Liver (tissue), 9 donors: Measurements from ENCODE around the gene SERPIND1. TPM values are rescaled to one million over a fixed set of nuclear protein-coding genes. Genes with fewer than 3 reads are reported as not detected.

Source experiments
- DNase-seq: peaks from one replicate; pipeline ENCODE4 v3.0.0-alpha.2; 2017; ENCODE audit warnings: low spot score
- H3K27ac ChIP-seq, 2 donors: one replicate each; pipeline ENCODE4 v1.7.0; 2013; ENCODE audit warnings: inconsistent platforms in 2 of 2, low read length in 2 of 2, control low read depth in 1 of 2, low read depth in 1 of 2, mild to moderate bottlenecking in 1 of 2
- H3K27me3 ChIP-seq, 4 donors: one replicate each; pipeline versions ENCODE4 v1.6.1 to v1.7.0; 2013; ENCODE audit warnings: low read length in 3 of 4, inconsistent platforms in 1 of 4, mild to moderate bottlenecking in 1 of 4, moderate library complexity in 1 of 4; ENCODE audit not compliant: control insufficient read depth in 4 of 4, insufficient read depth in 4 of 4
- H3K36me3 ChIP-seq, 4 donors: one replicate each; pipeline versions ENCODE4 v1.6.1 to v1.7.0; 2013; ENCODE audit warnings: low read length in 3 of 4, mild to moderate bottlenecking in 3 of 4, low read depth in 1 of 4, moderate library complexity in 1 of 4; ENCODE audit not compliant: control insufficient read depth in 4 of 4, insufficient read depth in 3 of 4
- H3K4me1 ChIP-seq, 4 donors: one replicate each; pipeline versions ENCODE4 v1.6.1 to v1.7.0; 2013; ENCODE audit warnings: low read length in 3 of 4, mild to moderate bottlenecking in 3 of 4, moderate library complexity in 1 of 4; ENCODE audit not compliant: control insufficient read depth in 4 of 4, insufficient read depth in 4 of 4
- H3K4me3 ChIP-seq, 3 donors: one replicate each; pipeline versions ENCODE4 v1.6.1 to v1.7.0; 2013; ENCODE audit warnings: low read length in 3 of 3, control low read depth in 1 of 3, low read depth in 1 of 3, mild to moderate bottlenecking in 1 of 3
- H3K9ac ChIP-seq, 2 donors: one replicate each; pipeline ENCODE4 v1.7.0; 2013; ENCODE audit warnings: low read length in 2 of 2, mild to moderate bottlenecking in 2 of 2, moderate library complexity in 2 of 2, control low read depth in 1 of 2, low read depth in 1 of 2
- H3K9me3 ChIP-seq, 4 donors: one replicate each; pipeline versions ENCODE4 v1.6.1 to v1.7.0; 2013; ENCODE audit warnings: low read length in 3 of 4; ENCODE audit not compliant: control insufficient read depth in 4 of 4
- EGR1 ChIP-seq, 2 donors: IDR thresholded peaks; 2 replicates each; pipeline ENCODE4 v1.6.1; 2016 to 2018; ENCODE audit warnings: antibody characterized with exemption in 2 of 2, low read depth in 2 of 2
- FOXA2 ChIP-seq: IDR thresholded peaks from 2 replicates; pipeline ENCODE4 v1.6.1; 2016; ENCODE audit warnings: antibody characterized with exemption
- GABPA ChIP-seq, 2 donors: IDR thresholded peaks in 1 of 2; conservative IDR thresholded peaks in 1 of 2; 2 replicates each; pipeline ENCODE4 v1.6.1; 2016; ENCODE audit warnings: antibody characterized with exemption in 2 of 2, mild to moderate bottlenecking in 1 of 2, moderate library complexity in 1 of 2
- HNF4A ChIP-seq, 2 donors: conservative IDR thresholded peaks; 2 replicates each; pipeline ENCODE4 v1.6.1; 2016; ENCODE audit warnings: antibody characterized with exemption in 2 of 2, mild to moderate bottlenecking in 2 of 2
- HNF4G ChIP-seq: IDR thresholded peaks from 2 replicates; pipeline ENCODE4 v1.6.1; 2016; ENCODE audit warnings: antibody characterized with exemption
- JUND ChIP-seq, 2 donors: IDR thresholded peaks; 2 replicates each; pipeline ENCODE4 v1.6.1; 2016; ENCODE audit warnings: antibody characterized with exemption in 2 of 2
- MAX ChIP-seq: IDR thresholded peaks from 2 replicates; pipeline ENCODE4 v1.6.1; 2016; ENCODE audit warnings: antibody characterized with exemption
- NR2F2 ChIP-seq: IDR thresholded peaks from 2 replicates; pipeline ENCODE4 v1.6.1; 2016; ENCODE audit warnings: antibody characterized with exemption
- RAD21 ChIP-seq, 2 donors: IDR thresholded peaks; 2 replicates each; pipeline ENCODE4 v1.6.1; 2016; ENCODE audit warnings: antibody characterized with exemption in 2 of 2, mild to moderate bottlenecking in 2 of 2
- REST ChIP-seq: IDR thresholded peaks from 2 replicates; pipeline ENCODE4 v1.6.1; 2016; ENCODE audit warnings: antibody characterized with exemption, mild to moderate bottlenecking
- RXRA ChIP-seq, 2 donors: IDR thresholded peaks; 2 replicates each; pipeline ENCODE4 v1.6.1; 2017 to 2018; ENCODE audit warnings: antibody characterized with exemption in 2 of 2, mild to moderate bottlenecking in 1 of 2
- SP1 ChIP-seq: IDR thresholded peaks from 2 replicates; pipeline ENCODE4 v1.6.1; 2018; ENCODE audit warnings: antibody characterized with exemption, mild to moderate bottlenecking
- TAF1 ChIP-seq: conservative IDR thresholded peaks from 2 replicates; pipeline ENCODE4 v1.6.1; 2016; ENCODE audit warnings: antibody characterized with exemption, mild to moderate bottlenecking
- YY1 ChIP-seq: IDR thresholded peaks from 2 replicates; pipeline ENCODE4 v1.6.1; 2016; ENCODE audit warnings: antibody characterized with exemption, mild to moderate bottlenecking
- ZBTB33 ChIP-seq: IDR thresholded peaks from 2 replicates; pipeline ENCODE4 v1.6.1; 2016; ENCODE audit warnings: antibody characterized with exemption
- WGBS: extraction: QIAGEN DNeasy Blood & Tissue Kit; methylation state at CpG from one replicate; pipeline ENCODE4 v1.1.7; 2013; 5-methylcytosine and 5-hydroxymethylcytosine counted together
- polyA plus RNA-seq, 2 donors: library from polyadenylated mRNA; stranded (reverse) in 1 of 2; unstranded in 1 of 2; fragments of 200-250 nt in 1 of 2; fragments of >200 nt in 1 of 2; fragmentation: Nextera tagmentation in 1 of 2; extraction: Ambion mirVana in 1 of 2; gene quantifications; one replicate each; pipeline versions ENCODE4 v1.2.1 to v1.2.3, GENCODE V29; 2013 to 2015
- total RNA-seq, 2 donors: library from RNA; depleted of rRNA; stranded (reverse); fragments of >200 nt; gene quantifications; one replicate each; pipeline ENCODE4 v1.2.3, GENCODE V29; 2014
- TF ChIP-seq, protein P1 (sequence below): IDR thresholded peaks from 2 replicates; pipeline ENCODE4 v1.6.1; 2016; ENCODE audit warnings: antibody characterized with exemption
- TF ChIP-seq, protein P2 (sequence below): fragments of 150-350 bp; IDR thresholded peaks from 2 replicates; pipeline ENCODE4 v1.5.1; 2017; ENCODE audit warnings: improper control_type of control experiment, low read depth, low read length; ENCODE audit not compliant: missing input control
- donor health status: healthy.
- donor health status: healthy.
- donor health status: healthy.
- donor health status: healthy.
- donor health status: healthy.

SERPIND1 gene
- total and polyA plus RNA-seq, 4 donors, result 117 to 176 (median 170) TPM

GRCh38 chr22:20799449-20799848, 25.5 kb downstream of the SERPIND1 start:
- Histone ChIP-seq H3K36me3 (peaks cover 9 to 80% (median 50%) of the 10 kb centered on the region in 4 donors), H3K4me1 (no peaks in the 10 kb centered on the region), H3K27me3 (no peaks in the 10 kb centered on the region), H3K27ac (no peak overlapping the region), H3K4me3 (no peak overlapping the region), H3K9me3 (no peaks in the 10 kb centered on the region), H3K9ac (no peak overlapping the region)
- 94% methylated on average over 8 of the region's 8 CpGs for whole genome bisulfite sequencing
- TF ChIP-seq HNF4A (conservative IDR thresholded peaks at IDR 0.05) (no peak), RAD21 (IDR thresholded peaks at IDR 0.05) (no peak), HNF4G (no peak), NR2F2 (no peak), YY1 (no peak), RXRA (IDR thresholded peaks at IDR 0.05) (no peak), MAX (no peak), GABPA (IDR thresholded peaks at IDR 0.05 in 1 of 2, conservative IDR thresholded peaks at IDR 0.05 in 1 of 2) (no peak), ZBTB33 (no peak), JUND (IDR thresholded peaks at IDR 0.05) (no peak), SP1 (no peak), TAF1 (no peak), EGR1 (IDR thresholded peaks at IDR 0.05; ENCODE audit: low read depth in 2 of 2) (no peak), FOXA2 (no peak), REST (no peak)
- TF ChIP-seq, protein P1, sequence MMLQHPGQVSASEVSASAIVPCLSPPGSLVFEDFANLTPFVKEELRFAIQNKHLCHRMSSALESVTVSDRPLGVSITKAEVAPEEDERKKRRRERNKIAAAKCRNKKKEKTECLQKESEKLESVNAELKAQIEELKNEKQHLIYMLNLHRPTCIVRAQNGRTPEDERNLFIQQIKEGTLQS, result no peak
- TF ChIP-seq, protein P2, sequence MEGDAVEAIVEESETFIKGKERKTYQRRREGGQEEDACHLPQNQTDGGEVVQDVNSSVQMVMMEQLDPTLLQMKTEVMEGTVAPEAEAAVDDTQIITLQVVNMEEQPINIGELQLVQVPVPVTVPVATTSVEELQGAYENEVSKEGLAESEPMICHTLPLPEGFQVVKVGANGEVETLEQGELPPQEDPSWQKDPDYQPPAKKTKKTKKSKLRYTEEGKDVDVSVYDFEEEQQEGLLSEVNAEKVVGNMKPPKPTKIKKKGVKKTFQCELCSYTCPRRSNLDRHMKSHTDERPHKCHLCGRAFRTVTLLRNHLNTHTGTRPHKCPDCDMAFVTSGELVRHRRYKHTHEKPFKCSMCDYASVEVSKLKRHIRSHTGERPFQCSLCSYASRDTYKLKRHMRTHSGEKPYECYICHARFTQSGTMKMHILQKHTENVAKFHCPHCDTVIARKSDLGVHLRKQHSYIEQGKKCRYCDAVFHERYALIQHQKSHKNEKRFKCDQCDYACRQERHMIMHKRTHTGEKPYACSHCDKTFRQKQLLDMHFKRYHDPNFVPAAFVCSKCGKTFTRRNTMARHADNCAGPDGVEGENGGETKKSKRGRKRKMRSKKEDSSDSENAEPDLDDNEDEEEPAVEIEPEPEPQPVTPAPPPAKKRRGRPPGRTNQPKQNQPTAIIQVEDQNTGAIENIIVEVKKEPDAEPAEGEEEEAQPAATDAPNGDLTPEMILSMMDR, result no peak
- DNase-seq, result no peak

GRCh38 chr22:20802452-20802851, 28.5 kb downstream of the SERPIND1 start:
- 86% methylated on average over 6 of the region's 6 CpGs for WGBS
- no peak overlapping the region for H3K4me3 ChIP-seq
- H3K27me3 ChIP-seq, result no peaks in the 10 kb centered on the region
- DNase-seq, result no peak
- H3K4me1 ChIP-seq, result no peaks in the 10 kb centered on the region
- no peaks in the 10 kb centered on the region for H3K9me3 ChIP-seq
- no peak overlapping the region for H3K9ac ChIP-seq
- no peak overlapping the region for H3K27ac ChIP-seq
- TF ChIP-seq NR2F2, result no peak
- H3K36me3 ChIP-seq, result peaks cover 11 to 87% (median 62%) of the 10 kb centered on the region in 4 donors
